Measurements from ENCODE around the gene PDZRN4.
"Not testable (repeated sequence)": the region's sequence is repeated elsewhere in the genome, so short reads cannot be mapped to it uniquely, and the experiment has no call there.

PDZRN4 gene

DNA sequence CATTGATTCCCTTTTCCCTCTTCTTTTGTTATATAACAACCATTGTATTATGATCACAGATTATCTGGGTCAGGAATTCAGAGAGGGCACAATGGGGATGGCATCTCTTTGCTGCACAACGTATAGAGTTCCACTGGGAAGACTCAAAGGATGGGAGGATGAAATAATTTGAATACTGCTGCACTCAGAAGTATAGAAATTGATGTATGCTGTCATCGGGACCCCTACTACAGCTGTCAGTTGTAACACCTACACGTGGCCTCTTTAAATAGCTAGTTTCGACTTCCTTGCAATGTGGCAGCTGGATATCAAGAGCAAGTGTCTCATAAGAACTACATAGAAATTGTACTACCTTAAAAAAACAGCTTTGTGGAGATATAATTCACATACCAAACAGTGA, 408.1 kb downstream of the PDZRN4 start:
- TF ChIP-seq Cebpa-rat (IDR thresholded peaks at IDR 0.05) = no peak
- H3K4me1 ChIP-seq = no peaks in the 10 kb centered on the region
- H3K27ac ChIP-seq = no peak overlapping the region
- no peak overlapping the region for H3K4me3 ChIP-seq
- no peaks in the 10 kb centered on the region for H3K36me3 ChIP-seq
- H3K4me2 ChIP-seq = no peak overlapping the region
- H3K9ac ChIP-seq = no peak overlapping the region
- no peaks in the 10 kb centered on the region for H3K9me3 ChIP-seq
- no peaks in the 10 kb centered on the region for H4K20me1 ChIP-seq
- no peaks in the 10 kb centered on the region for H3K27me3 ChIP-seq

DNA sequence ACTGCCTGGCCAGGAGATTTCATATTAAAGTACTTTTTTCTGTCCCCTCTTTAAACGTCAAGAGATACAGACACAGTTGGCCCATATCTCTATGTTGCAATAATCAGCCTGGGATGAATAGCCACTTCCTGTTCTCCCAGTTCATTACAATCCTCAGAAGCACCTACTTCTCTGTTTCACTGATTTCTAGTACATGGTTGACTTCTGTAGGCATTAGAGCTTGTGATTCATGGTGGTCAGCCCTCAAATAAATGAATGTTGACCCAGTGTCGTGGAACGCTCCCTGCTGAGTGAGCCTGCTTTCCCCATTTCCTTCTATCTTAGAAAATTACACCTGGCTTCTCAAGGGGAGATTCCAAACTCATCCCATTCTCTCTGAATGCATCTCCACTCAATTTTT, 416.7 kb downstream of the PDZRN4 start:
- no peak for TF ChIP-seq Cebpa-rat (IDR thresholded peaks at IDR 0.05)
- Histone ChIP-seq H3K9me3 (no peaks in the 10 kb centered on the region), H3K27ac (no peak overlapping the region), H4K20me1 (no peaks in the 10 kb centered on the region), H3K4me2 (no peak overlapping the region), H3K4me3 (no peak overlapping the region), H3K4me1 (no peaks in the 10 kb centered on the region), H3K27me3 (no peaks in the 10 kb centered on the region), H3K36me3 (no peaks in the 10 kb centered on the region), H3K9ac (no peak overlapping the region)

GRCh38 chr12:41605545-41606305, 417.6 kb downstream of the PDZRN4 start:
- no peaks in the 10 kb centered on the region for H4K20me1 ChIP-seq
- no peak overlapping the region for H3K4me3 ChIP-seq

GRCh38 chr12:41606468-41607445, 418.6 kb downstream of the PDZRN4 start:
- no peaks in the 10 kb centered on the region for H3K4me1 ChIP-seq
- H4K20me1 ChIP-seq = no peaks in the 10 kb centered on the region
- H3K4me2 ChIP-seq = no peak overlapping the region
- no peaks in the 10 kb centered on the region for H3K27me3 ChIP-seq
- H3K4me3 ChIP-seq = no peak overlapping the region
- no peak overlapping the region for H3K9ac ChIP-seq
- H3K9me3 ChIP-seq = no peaks in the 10 kb centered on the region
- no peak overlapping the region for H3K27ac ChIP-seq
- H3K36me3 ChIP-seq = no peaks in the 10 kb centered on the region
- no peak for TF ChIP-seq Cebpa-rat (IDR thresholded peaks at IDR 0.05)

More at GRCh38 chr12:41605545-41606305, 417.6 kb downstream of the PDZRN4 start:
- no peaks in the 10 kb centered on the region for H3K9me3 ChIP-seq
- TF ChIP-seq Cebpa-rat (IDR thresholded peaks at IDR 0.05) = no peak
- H3K4me2 ChIP-seq = no peak overlapping the region
- H3K9ac ChIP-seq = no peak overlapping the region
- no peak overlapping the region for H3K27ac ChIP-seq
- no peaks in the 10 kb centered on the region for H3K36me3 ChIP-seq
- no peaks in the 10 kb centered on the region for H3K4me1 ChIP-seq
- no peaks in the 10 kb centered on the region for H3K27me3 ChIP-seq

GRCh38 chr12:41612892-41613557, 424.9 kb downstream of the PDZRN4 start:
- Histone ChIP-seq H4K20me1 (no peaks in the 10 kb centered on the region), H3K9ac (no peak overlapping the region), H3K4me1 (no peaks in the 10 kb centered on the region), H3K4me3 (no peak overlapping the region), H3K36me3 (no peaks in the 10 kb centered on the region), H3K9me3 (no peaks in the 10 kb centered on the region), H3K27ac (no peak overlapping the region), H3K4me2 (no peak overlapping the region), H3K27me3 (no peaks in the 10 kb centered on the region)
- no peak for TF ChIP-seq Cebpa-rat (IDR thresholded peaks at IDR 0.05)

- H3K27me3 ChIP-seq, H3K36me3 ChIP-seq, H4K20me1 ChIP-seq, H3K9ac ChIP-seq, H3K4me2 ChIP-seq, H3K9me3 ChIP-seq, H3K4me1 ChIP-seq, H3K27ac ChIP-seq, H3K4me3 ChIP-seq: not testable (repeated sequence)
Observed at GRCh38 chr12:41615174-41615573, 427.1 kb downstream of the PDZRN4 start.

DNA sequence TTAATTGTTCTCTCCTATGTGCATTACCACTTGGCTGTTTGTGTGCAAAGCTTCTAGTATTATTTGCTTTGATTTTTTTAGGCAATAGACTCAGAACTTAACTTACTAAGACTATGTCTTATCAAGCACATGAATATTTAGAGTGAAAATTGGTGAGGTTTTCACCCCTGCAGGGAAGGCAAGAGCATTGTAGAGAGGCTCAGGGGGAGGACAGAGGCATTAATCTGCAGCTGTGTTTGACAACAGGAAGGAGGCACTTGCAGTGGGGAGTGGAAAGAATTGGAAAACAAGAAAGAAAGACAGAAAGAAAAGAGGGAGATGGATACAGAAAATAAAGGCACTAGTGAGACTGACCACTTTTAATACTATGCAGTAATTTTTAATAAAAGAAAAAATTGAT, 431.6 kb downstream of the PDZRN4 start:
- no peak overlapping the region for H3K4me2 ChIP-seq
- no peak overlapping the region for H3K4me3 ChIP-seq
- no peak overlapping the region for H3K27ac ChIP-seq
- no peaks in the 10 kb centered on the region for H3K36me3 ChIP-seq
- no peaks in the 10 kb centered on the region for H3K9me3 ChIP-seq
- no peaks in the 10 kb centered on the region for H3K4me1 ChIP-seq
- no peak overlapping the region for H3K9ac ChIP-seq
- H4K20me1 ChIP-seq = no peaks in the 10 kb centered on the region
- no peaks in the 10 kb centered on the region for H3K27me3 ChIP-seq
- no peak for TF ChIP-seq Cebpa-rat (IDR thresholded peaks at IDR 0.05)

GRCh38 chr12:41621291-41621690, 433.2 kb downstream of the PDZRN4 start:
- Histone ChIP-seq H3K27me3 (no peaks in the 10 kb centered on the region), H3K4me1 (no peaks in the 10 kb centered on the region), H4K20me1 (no peaks in the 10 kb centered on the region), H3K4me3 (no peak overlapping the region), H3K9me3 (no peaks in the 10 kb centered on the region), H3K9ac (no peak overlapping the region), H3K36me3 (no peaks in the 10 kb centered on the region), H3K4me2 (no peak overlapping the region), H3K27ac (no peak overlapping the region)
- no peak for TF ChIP-seq Cebpa-rat (IDR thresholded peaks at IDR 0.05)

Data from BLaER1 (cell line).